ENCODE results near the gene PANK4.
"Not testable (repeated sequence)": the region's sequence is repeated elsewhere in the genome, so short reads cannot be mapped to it uniquely, and the experiment has no call there.

PANK4 gene

DNA sequence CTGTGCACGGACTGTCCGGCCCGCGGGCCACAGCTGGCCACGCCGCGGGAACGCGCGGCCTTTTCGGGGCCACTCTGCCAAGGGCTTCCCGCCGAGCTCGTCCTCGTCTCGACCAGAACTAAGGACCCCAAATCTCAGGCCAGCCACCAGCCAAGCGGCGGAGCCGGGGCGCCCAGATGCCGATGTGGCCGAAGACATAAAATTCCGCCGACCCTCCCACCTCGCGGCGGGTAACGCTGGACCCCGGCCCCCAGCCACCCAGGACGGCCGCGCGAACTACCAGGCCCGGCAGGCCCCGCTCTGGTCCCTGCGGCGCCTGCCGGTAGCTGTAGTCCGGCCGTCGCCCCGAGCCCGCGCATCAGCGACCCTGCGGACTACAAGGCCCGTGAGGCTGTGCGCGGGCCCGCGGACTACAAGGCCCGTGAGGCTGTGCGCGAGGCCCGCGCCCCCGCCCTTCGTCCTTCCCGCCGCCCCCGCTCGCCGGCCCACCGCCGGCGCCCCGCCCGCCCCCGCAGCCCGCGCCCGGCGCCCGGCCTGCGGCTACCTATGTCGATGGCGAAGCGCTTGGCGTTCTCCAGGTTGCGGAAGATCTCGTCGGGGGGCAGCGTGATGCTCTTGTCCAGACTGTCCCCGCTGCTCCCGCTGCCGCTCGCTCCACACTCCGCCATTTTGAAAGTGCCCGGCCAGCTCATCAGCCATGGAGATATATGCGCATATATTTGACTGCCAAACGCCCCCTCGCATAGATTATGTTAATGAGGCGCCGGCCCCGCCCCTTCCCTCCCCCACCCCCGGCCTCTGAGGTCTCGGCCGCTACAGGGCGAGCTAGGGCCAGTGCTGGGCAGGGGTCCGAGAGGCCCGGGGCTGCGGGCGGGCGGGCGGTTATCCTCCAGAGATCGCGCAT lies at the start of gene PANK4:
PANK4 (minus strand) TSS at position 677 of the 904 bp plus-strand sequence; CDS start at position 668, 9 bp downstream.
- DNase-seq (ENCODE audit: low spot score) = peak; percentile 95

- DNase-seq (ENCODE audit: low spot score) = no peak
Measured at GRCh38 chr1:2574350-2574749, 48.0 kb upstream of the PANK4 start.

GRCh38 chr1:2573250-2573920 lies 47.0 kb upstream of the PANK4 start:
- no peak for DNase-seq (ENCODE audit: low spot score)

DNA sequence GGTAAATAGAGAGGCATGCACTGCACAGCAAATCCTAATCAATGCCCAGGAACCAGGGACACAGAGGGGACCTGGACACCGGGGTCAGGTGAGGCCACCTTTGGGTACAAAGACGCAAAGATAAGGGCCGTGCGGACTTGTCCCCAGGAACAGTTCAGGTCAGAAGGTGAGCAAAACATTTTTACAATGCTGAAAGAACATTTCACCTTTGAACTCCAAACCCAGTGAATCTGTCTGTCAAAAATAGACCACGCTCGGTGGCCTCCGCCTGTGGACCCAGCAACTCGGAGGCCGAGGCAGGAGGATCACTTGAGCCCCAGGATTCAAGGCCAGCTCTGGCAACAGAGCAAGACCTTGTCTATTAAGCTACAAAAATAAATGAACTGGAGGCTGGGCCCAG lies 45.0 kb upstream of the PANK4 start:
- DNase-seq (ENCODE audit: low spot score) = no peak

GRCh38 chr1:2570332-2570731 lies 43.9 kb upstream of the PANK4 start:
- DNase-seq (ENCODE audit: low spot score) = no peak

DNA sequence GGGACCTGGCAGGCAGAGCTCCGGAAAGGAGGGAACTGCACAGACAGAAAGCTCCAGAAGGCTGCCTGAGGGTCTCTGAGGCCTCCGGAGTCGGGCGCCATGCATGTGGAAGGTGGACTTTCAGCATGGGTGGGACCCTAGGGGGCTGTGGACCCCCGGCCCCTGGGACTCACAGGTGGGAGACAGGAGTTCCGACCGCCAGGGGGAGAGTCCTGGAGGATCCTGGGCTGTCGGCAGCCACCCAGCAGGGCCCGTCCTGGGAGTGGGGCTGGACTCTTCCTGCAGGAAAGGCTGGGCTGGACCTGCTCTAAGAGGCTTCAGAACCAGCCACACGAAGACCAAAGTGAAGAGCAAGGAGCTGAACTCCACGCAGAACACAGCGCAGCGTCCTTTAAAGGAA lies 43.3 kb upstream of the PANK4 start:
- DNase-seq (ENCODE audit: low spot score) = not testable (repeated sequence)

GRCh38 chr1:2569060-2569459 lies 42.7 kb upstream of the PANK4 start:
- DNase-seq (ENCODE audit: low spot score) = no peak

GRCh38 chr1:2568187-2568816 lies 41.9 kb upstream of the PANK4 start:
- not testable (repeated sequence) for DNase-seq (ENCODE audit: low spot score)

DNA sequence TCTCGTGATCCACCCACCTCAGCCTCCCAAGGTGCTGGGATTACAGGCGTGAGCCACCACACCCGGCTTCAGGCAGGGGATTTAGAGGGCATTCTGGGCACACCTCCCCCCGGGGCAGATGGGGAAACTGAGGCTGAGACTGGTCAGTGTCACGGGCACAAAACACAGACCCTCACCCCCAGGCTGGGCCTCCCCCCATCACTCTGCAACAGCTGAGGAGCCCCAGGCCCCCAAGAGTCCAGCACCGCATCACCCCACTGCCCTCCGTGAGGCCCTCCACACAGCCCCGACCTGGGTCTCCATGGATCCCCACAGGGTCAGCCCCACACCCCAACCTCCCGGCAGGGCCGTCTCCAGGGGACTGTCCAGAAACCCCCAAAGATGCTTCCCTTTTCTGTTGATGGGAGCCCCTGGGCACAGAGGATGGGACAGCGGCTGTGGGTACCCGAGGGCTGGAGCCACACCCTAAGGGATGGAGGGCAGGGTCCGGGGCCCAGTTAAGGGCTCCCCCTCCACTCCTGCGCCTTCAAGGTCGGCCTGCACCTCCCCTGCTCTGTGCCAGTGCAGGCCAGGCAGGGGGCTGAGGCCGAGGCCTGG lies 40.8 kb upstream of the PANK4 start:
- DNase-seq (ENCODE audit: low spot score) = no peak

DNA sequence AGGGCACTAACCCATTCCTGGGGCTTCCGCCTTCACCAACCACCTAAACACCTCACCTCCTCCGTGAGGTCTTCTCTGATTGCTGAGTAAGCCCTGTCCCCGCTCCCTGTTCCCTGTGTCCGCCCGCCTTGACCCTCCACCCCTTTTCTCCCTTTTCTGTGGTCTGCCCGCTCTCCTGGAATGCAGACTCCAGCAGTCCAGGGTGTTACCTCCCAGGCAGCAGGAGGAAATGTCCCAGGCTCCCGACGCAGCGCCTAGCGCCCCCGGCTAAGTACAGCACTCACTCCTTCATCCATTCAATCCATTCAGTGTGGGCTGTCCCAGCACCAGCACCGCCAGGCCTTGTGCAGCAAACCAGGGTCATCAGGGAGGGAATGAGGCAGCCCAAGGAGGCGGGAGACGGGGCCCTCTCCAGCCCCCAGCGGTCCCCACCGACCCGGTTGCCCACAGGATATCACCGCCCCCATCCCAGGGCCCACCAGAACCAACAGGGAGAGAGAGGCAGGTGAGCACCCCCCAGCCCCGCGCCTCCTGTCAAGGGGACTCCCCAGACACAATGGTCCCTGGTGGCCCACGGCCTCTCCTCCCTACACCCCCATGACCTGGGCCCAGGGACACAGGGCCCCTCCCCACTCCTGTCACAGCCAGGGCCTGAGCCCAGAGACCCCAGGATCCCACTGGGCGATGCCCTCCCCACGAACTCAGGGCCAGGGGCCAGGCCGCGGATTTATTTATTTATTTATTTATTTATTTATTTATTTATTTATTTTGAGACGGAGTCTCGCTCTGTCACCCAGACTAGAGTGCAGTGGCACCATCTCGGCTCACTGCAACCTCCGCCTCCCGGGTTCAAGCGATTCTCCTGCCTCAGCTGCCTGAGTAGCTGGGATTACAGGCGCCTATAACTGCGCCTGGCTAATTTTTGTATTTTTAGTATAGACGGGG lies 40.0 kb upstream of the PANK4 start:
- no peak for DNase-seq (ENCODE audit: low spot score)

DNA sequence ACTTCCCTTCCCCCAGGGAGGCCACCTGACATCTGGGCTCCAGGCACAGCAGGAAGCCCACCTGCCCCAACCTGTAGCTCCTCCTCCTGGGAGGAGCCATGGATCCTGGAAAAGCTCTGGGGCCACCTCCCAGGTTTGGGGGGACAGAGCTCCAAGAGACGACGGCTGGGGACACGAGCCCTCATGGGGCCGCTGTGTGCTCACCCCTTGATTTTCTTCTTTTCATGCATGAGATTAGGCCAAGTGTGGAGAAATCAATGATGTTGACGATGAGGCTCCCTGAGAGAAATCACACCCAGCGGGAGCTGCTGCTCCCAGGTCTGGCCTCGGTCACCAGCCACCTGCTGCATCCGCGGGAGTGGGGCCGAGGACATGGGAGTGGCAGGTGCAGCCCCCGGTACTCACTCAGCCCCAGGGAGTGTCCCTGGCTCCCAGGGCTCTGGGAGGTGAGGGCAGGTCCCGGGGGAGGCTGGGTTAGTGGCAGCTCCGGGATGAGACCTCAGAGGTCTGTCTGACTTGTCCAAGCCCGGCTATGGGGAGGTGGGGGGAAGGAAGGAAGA lies 38.5 kb upstream of the PANK4 start:
- DNase-seq (ENCODE audit: low spot score) = no peak

DNA sequence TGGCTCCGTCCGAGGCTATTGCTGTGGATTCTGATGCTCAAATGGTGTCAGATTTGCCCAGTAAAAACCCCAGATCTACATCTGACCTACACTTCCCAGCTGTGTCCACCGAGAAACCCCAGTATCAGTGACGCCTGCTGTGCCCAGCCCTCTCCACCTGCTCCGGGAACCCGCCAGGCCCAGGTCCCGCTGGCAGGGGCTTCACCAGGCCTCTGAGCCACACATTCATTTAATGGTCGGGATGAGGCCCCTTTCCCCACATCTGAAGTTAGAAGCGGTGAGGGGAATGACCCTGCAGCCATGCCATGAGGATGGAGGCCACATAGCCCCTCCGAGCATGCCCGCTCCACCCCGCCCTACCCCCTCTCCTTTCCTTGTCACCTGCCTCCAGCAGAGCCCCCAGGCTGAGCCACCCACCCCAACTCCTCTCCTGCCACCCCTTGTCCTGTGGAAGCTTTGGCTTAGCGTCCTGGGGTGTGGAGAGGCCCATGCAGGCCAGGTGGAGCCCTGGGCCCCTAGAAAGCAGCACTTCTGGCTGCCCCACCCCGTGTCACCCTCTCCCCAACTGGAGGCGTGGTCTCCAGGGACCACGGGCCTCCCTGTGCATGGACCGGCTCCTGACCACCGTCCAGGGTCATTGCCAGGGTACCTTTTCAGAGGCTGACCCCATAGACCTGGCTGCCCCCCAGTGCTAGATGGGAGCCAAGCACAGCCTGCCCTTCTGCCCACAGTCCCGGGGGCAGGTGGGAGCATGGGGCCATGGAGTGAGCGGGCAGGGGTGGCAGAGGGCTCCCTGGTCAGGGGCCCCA lies 37.8 kb upstream of the PANK4 start:
- DNase-seq (ENCODE audit: low spot score) = no peak

DNA sequence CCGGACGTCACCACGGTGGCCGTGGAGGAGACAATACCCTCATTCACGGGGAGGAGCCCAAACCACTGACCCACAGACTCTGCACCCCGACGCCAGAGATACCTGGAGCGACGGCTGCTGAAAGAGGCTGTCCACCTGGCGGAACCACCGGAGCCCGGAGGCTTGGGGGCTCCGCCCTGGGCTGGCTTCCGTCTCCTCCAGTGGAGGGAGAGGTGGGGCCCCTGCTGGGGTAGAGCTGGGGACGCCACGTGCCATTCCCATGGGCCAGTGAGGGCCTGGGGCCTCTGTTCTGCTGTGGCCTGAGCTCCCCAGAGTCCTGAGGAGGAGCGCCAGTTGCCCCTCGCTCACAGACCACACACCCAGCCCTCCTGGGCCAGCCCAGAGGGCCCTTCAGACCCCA lies 36.8 kb upstream of the PANK4 start:
- no peak for DNase-seq (ENCODE audit: low spot score)

DNA sequence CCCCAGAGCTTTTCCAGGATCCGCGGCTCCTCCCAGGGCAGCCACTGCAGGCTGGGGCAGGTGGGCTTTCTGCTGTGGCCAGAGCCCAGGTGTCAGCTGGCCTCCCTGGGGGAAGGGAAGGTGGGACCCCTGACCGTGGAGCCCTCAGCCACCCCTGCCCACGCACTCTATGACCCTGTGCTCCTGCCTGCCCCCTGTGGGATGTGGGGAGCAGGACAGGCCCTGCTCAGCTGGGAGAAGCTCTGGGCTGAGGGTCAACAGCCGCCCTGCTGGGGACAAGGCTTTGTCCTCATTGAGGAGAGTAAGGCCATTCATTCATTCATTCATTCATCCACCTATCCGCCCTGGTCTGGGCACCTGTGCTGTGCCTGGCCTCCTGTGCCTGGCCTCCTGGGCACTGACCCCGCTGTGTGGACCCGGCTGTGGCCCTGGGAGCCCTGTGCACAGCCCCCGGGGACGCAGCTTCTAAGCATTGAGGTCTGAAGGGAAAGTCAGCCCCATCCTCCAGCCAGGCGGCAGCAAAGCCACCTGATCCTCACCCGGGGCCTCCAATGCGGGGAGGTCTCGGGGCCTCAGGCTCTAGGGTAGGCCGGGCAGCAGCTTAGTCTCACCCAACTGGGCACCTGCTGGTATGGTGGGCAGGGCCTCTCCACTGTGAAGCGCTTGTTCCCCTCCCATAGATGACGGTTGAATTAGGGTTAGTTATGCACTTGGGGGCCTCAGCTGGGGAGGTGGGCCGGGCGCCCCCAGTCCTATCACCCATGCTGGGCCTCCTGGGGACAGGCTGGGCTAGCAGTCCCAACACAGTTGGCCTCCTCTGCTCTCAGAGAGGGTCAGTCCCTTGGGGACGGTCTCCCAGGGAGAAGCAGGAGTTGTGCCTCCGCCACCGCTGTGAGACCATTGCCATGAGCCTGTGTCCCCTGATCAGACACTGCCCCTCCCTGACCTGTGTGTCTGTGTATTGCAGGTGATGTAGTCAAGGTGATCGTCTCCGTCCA lies 35.8 kb upstream of the PANK4 start:
- DNase-seq (ENCODE audit: low spot score) = no peak

- DNase-seq (ENCODE audit: low spot score) = no peak
Measured at GRCh38 chr1:2561446-2561845, 35.0 kb upstream of the PANK4 start.

GRCh38 chr1:2560299-2561073 lies 34.1 kb upstream of the PANK4 start:
- DNase-seq (ENCODE audit: low spot score) = no peak

GRCh38 chr1:2559509-2560298 lies 33.3 kb upstream of the PANK4 start:
- DNase-seq (ENCODE audit: low spot score) = no peak
